ENCODE measurements around the gene MPHOSPH8.

DNA sequence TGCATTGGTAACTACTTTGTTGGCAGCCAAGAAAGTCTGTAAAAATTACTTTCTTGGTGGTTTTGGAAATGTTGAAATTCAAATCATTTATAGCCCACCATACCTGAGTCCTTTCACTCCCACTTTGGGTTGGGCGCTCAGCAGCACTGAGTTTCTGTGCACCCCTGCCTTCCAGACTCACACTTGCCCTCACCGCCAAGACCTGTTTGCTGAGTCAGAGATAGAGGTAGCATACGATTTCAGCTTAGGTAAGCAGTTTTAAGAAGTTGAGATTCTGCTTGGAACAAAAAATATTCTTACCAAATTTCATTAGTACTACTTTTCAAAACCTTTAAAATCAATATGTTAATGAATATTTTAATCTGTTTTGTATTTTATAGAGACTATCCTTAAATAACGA, 12.6 kb downstream of the MPHOSPH8 start:
- TF ChIP-seq CTCF (IDR thresholded peaks at IDR 0.05 in 8 of 11, conservative IDR thresholded peaks at IDR 0.05 in 3 of 11) (no peak), POLR2A (IDR thresholded peaks at IDR 0.05) (no peak), POLR2AphosphoS5 (IDR thresholded peaks at IDR 0.05) (no peak)

Measured in spleen (tissue), 7 donors.